KBM-7 (cell line): ENCODE data around the gene CACNA1B.

ENCODE experiments used
- DNase-seq: peaks from one replicate; pipeline ENCODE4 v3.0.0-alpha.2; 2015
- in situ Hi-C: fragments of 300-500 bp; cut with MboI; formaldehyde crosslinking; loops from 2 replicates; pipeline ENCODE4 v1.14.3; 2020; ENCODE audit warnings: low sequenced_read_pairs, low pct_unique_long_range_greater_than_20kb, mixed read lengths

CACNA1B gene

DNA sequence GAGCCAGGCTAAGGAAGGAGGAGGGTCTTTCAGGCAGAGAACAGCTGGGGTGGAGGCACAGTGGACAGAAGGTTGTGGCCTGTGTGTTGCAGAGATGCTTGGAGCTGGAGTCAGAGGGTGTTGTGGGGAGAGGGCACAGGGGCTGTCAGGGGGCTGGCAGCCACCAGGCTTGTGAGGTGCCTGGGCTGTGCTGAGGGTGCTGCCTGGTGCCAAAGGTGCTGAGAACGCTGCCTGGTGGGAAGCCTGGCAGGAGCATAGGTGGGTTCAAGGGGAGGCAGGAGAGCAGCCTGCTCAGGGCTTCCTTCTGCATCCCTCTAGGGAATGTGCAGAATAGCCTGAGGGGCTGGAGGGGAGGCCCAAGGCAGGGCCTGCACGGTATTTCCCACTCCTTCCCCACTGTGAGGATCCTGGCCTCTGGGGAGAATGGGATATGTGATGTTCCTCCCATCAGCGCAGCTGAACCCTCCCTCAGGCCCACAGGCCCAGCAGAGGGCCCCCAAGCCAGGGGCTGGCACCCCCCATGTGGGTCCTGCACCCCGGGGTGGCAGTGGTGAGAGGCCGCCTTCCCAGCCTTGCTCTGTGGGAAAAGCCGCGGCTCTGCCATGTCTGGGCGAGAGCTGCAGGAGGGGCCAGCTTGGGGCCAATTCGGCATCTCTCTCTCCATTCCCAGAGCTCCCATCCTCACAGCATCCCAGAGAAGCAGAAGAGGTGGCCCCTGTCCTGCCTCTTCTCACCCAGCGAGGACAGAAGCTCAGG lies 76.3 kb downstream of the CACNA1B start:
- in situ Hi-C loops: no loop called here
- no peak for DNase-seq

GRCh38 chr9:137955224-137955570 lies 77.6 kb downstream of the CACNA1B start:
- no peak for DNase-seq
- in situ Hi-C loops: no loop called here

GRCh38 chr9:137955586-137955985 lies 78.0 kb downstream of the CACNA1B start:
- in situ Hi-C loops: no loop called here
- DNase-seq: no peak

GRCh38 chr9:137956039-137956438 lies 78.5 kb downstream of the CACNA1B start:
- DNase-seq: no peak
- in situ Hi-C loops: no loop called here

DNA sequence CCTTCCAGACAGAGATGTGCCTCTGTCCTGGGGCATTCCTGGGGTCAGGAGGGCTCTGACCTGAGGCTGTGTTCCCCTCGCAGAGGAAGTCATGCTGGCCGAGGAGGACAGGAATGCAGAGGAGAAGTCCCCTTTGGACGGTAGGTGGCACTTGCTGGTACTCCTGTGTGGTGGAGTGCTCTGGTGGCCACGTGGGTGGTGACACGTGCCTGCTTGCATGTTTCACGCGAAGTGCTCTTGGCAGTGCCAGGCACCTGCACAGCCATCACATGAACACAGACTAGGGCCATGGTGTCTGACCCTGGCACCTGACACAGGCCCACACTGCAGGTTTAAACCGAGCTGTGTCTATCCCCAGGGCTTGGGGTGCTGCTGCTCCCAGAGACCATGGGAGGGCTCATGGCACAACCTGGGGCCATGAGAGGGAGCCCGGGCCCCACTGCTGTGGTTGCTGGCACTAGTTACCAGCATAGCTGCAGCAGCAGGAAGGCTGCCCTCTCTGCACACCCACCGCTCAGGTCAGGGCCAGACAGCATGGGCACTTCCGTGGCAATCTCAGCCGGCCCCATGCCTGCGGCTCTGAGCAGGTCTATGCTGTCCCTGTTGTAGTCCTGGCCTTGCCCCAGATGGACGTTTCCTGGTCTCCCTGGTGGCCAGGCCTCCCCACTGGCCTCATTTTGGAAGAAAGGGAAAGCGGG lies 79.3 kb downstream of the CACNA1B start:
- no peak for DNase-seq
- in situ Hi-C loops: no loop called here

DNA sequence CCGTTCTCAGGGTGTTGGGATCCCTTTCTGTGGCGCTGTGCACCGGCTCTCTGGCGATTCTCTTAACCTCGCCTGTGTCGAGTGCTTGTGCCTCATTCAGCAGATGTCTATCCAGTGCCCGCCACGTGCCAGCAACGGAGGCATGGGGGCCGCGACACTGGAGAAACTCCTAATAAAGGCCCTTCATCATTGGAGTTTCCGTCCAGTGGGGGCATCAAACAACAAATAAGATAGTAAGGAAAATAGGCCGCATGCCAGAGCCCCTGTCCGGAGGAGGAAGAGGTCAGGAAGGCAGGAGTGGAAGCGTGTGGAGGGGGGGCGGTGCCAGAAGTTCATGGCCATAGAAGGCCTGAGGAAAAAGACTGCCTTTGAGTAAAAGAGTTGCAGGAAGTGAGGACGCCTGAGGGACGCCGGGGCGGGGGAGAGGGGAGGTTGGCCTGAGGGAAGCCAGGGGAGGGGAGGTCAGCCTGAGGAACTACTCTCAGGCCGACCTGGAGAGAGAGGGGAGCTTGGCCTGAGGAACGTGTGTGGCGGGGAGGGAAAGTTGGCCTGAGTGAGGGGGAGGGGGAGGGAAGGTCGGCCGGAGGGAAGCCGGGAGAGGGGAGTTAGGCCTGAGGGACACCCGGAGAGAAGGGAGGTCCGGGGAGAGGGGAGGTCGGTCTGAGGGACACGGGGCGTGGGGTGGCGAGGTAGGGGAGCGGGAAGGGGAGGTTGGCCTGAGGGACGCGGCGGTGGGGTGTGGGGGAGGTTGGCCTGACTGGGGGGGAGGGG lies 82.2 kb downstream of the CACNA1B start:
- DNase-seq: no peak
- in situ Hi-C loops: no loop called here

- DNase-seq: no peak
- in situ Hi-C loops: no loop called here
These were observed 82.9 kb downstream of the CACNA1B start for GRCh38 chr9:137960496-137960895.

DNA sequence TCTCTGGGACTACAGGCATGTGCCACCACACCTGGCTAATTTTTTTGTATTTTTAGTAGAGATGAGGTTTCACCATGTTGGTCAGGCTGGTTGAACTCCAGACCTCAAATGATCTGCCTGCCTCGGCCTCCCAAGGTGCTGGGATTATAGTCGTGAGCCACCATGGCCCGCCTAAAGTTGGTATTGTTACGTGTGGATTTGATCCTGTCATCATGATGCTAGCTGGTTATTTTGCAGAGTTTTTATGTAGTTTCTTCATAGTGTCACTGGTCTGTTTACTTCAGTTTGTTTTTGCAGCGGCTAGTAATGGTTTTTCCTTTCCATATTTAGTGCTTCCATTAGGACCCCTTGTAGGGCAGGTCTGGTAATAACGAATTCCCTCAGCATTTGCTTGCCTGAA lies 85.9 kb downstream of the CACNA1B start:
- DNase-seq: no peak
- in situ Hi-C loops: no loop called here

- no peak for DNase-seq
- in situ Hi-C loops: no loop called here
These were observed 87.7 kb downstream of the CACNA1B start for GRCh38 chr9:137965177-137965795.

DNA sequence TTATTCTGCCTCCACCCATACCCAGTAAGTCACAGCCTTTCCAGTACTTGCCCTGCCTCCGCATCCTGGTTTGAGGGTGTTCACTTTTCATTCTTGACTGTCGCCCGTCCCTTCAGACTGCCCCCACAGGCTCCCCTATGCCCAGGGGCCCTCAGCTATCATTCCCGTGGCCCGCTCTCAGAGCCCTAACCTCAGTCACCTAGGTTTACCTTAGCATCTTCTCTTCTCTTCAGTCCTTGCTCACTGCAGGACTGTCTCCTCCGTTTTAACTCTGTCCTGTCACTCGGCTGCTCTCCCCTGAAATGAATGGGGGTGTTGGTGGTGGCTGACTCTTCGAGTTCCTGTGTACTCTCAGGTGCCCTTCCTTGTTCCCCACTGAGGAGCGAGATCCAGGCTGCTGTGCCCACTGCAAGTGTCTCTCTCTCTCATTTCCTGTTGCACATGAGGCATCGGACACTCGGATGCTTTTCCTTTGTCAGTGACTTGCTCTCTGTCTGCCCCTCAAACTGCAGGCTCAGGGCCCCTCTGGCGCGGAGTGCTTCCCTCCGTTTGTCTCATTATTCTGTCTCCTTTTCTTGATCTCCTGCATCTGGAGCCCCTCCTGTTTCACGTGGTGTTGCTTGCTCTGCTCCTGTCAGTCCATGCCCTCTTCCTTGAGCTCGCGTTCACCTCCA lies 89.8 kb downstream of the CACNA1B start:
- DNase-seq: no peak
- in situ Hi-C loops: no loop called here

DNA sequence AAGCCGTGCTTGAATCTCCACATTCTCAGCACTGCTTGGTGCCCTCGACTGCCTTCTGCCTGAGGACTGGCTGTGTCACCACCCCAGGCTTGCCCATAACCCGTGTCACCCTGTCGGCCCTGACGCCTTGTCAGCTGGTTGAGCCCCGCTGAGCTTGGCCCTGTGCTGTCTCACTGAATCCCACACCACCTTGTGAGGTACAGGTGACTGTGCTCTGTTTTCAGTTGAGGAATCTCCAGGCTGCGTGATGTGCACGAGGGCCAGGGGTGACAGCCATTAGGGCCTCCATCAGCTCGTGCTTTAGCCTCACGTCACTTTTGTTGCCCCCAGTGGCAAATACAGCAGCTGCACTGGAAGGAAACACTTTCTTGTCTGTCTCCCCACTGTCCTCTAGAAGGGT lies 90.7 kb downstream of the CACNA1B start:
- DNase-seq: no peak
- in situ Hi-C loops: no loop called here

DNA sequence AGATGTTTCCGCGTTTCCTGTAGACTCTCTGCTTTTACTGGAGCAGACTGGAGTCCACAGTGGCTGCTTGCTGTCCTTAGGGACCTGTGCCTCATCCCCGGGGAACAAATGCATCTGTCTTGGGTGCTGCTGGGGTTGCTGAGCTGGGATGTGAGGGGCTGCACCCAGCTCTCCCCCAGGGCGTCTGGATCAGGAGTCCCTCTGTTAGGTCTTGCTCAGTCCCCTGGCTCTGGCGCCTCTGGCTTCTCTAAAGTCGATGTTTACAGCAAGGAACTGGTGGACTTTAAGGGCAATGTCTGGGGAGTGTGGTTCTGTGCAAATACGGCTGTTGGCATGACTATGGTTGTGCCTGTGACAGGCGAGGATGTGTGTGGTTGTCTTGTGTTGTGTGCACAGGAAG lies 91.4 kb downstream of the CACNA1B start:
- DNase-seq: no peak
- in situ Hi-C loops: no loop called here

DNA sequence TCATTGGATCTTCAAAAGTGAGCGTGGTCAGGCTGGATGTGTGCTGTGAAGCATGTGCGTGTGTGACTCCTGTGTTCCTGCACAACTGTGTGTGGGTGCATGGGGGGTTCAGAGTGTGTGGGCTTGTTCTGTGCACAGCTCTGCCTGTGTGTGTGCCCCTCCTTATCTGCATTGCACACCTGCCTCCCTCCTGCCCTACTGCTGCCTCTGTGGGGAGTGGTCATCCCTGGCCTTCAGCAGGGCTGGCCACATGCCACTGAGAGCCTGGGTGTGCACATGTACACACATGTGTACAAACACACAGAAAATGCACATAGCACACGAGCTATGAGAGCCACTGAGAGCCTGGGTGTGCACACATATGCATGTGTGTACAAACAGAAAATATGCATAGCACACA lies 92.1 kb downstream of the CACNA1B start:
- in situ Hi-C loops: no loop called here
- DNase-seq: no peak

DNA sequence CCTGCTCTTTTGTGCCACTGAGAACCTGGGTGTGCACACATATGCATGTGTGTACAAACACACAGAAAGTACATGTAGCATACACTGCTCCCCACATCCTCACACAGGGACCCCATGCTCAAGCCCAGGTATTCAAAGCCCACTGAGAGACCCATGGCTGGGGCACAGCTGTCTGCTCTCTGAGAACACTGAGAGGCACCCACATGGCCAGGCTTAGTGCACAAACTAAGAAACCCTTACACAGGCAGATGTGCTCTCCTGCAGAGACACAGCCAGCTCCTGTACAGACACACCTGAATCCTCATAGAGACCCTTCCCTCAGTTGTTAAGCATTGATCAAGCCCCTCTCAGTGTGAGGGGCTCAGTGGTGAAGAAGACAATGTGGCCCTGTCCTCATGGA lies 92.5 kb downstream of the CACNA1B start:
- DNase-seq: no peak
- in situ Hi-C loops: no loop called here

DNA sequence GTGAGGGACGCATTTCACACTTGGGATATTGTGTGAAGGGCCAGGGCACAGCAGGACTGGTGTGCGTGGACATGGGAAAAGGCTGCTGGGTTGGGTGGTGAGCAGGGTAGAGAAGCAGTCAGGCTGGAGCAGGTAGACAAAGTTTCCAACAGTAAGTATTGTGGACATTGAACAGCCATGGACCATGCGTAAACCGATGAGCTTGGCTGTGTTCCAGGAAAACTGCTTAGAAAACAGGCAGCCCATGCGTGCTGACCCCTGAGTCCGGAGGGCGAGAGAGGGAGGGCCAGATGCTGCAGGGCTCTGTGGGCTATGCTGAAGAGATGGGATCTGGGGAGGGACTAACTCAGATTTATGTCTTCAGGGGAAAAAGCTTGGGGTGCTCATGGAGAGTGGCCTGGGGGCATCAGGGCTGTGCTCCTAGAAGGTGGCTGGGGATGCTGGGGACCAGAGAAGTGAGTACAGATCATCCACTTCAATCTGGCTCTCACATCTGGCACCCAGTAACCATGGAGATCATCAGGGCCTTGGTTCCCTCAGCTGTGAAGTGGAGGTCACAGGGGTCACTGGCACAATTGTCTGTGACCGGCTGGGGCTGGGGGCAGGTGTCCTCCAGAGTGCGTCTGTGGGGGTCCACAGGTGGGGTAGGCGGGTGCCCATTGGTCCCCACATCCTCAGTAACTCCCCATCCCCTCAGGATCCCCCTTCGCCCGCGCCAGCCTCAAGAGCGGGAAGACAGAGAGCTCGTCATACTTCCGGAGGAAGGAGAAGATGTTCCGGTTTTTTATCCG lies 93.3 kb downstream of the CACNA1B start:
- in situ Hi-C loops: no loop called here
- DNase-seq: no peak

- no peak for DNase-seq
- in situ Hi-C loops: no loop called here
These were observed 94.0 kb downstream of the CACNA1B start for GRCh38 chr9:137971477-137972138.

DNA sequence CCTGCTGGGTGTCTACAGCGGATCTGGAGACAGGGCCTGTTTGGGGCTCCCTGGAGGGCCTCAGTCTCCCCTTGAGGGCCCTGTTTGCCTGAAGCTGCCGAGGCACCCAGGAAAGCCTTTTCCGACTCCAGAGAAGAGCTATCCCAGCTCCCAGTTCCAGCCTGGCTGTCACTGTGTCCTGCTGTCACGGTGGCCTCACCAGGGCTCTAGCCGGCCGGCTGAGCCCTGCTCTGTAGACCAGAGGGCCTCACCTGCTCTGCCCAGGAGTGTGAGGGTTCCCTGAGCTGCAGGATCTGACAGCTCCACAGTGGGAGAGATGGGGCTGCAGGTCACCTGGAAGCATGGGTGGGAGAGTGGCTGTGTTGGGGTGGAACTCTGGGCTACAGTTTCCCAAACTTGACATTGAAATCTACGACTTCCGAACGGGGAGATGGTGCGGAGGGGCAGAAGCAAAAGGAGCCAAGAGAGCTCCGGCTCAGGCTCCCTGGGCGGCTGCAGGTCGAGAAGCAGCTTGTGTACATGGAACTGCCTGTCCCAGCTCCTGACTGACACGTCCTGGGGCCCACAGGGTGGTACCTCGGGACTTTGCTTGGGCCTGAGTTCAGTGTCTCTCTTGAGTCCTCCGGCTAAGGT lies 94.9 kb downstream of the CACNA1B start:
- in situ Hi-C loops: no loop called here
- DNase-seq: no peak

- DNase-seq: no peak
- in situ Hi-C loops: no loop called here
These were observed 95.4 kb downstream of the CACNA1B start for GRCh38 chr9:137972988-137973470.
